Measurements from ENCODE around the gene LINGO1. TPM values are rescaled to one million over a fixed set of nuclear protein-coding genes. Genes with fewer than 3 reads are reported as not detected.

LINGO1 gene
- total and polyA plus RNA-seq, 5 donors from 2014 or later = not detected

DNA sequence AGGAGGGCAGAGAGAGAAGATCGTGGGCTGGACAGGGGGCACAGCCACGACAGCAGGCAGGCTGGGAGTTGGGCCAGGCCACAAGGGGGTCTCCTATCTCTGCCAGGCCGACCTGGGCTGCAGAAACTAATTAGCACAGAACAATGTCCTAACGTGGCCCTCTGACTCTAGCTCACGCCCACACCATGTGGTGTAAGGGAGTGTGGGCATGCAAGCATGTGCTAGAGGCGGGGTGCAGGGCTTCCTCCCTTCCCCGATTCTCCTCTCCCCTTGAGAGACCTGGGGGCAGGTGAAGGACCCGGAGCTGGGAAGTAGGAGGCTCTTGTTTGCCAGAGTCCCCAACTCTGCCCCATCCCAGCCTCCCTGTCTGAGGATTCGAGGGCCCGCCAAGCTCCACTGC is 65.5 kb downstream of the LINGO1 start:
- Histone ChIP-seq H3K27ac (ENCODE audit: insufficient read depth, low read length, poor library complexity, severe bottlenecking) (no peak overlapping the region), H3K4me1 (ENCODE audit: control insufficient read depth, insufficient read depth, low read length, poor library complexity, severe bottlenecking) (no peaks in the 10 kb centered on the region), H3K4me3 (ENCODE audit: low read depth, low read length) (no peak overlapping the region), H3K36me3 (ENCODE audit: control insufficient read depth, insufficient read depth, low read length) (no peaks in the 10 kb centered on the region), H3K27me3 (ENCODE audit: control insufficient read depth, insufficient read depth, low read length) (no peaks in the 10 kb centered on the region), H3K9me3 (ENCODE audit: control insufficient read depth in 2 of 2, low read length in 2 of 2) (no peaks in the 10 kb centered on the region)
- peaks cover 0 to 1% (median 0%) of the 10 kb centered on the region in 7 donors for H3K9me3 Mint-ChIP-seq
- H3K4me3 Mint-ChIP-seq = no peak overlapping the region
- DNase-seq (no peak), ATAC-seq (ENCODE audit: low read depth in 2 of 2) (no peak)
- no peak overlapping the region for H3K27ac Mint-ChIP-seq
- H3K27me3 Mint-ChIP-seq = peaks cover 5% of the 10 kb centered on the region
- no peaks in the 10 kb centered on the region for H3K4me1 Mint-ChIP-seq
- no peaks in the 10 kb centered on the region for H3K36me3 Mint-ChIP-seq

DNA sequence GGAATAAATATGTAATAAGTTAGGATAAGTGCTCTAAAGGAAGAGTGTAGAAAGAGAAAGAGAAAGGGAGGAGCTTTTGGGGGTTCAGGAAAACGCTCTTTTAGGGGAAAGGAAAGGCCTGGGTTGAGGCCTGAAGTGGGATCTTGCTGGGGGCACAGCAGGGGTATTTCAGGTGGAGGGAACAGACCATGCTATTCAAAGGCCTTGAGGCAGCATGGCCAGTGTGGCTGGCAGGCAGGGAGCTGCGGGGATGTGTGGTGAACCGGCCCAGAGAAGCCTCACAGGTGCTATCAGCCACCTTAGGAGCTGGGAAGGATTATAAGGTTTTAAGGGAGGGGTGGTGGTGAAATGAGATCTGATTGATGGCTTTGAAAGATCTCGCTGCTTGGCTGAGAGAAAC is 66.6 kb downstream of the LINGO1 start:
- ATAC-seq (ENCODE audit: low read depth in 2 of 2) (no peak), DNase-seq (no peak)
- no peaks in the 10 kb centered on the region for H3K4me1 Mint-ChIP-seq
- H3K36me3 Mint-ChIP-seq = no peaks in the 10 kb centered on the region
- H3K27ac ChIP-seq (ENCODE audit: insufficient read depth, low read length, poor library complexity, severe bottlenecking) = no peak overlapping the region
- peaks cover 0 to 1% (median 0%) of the 10 kb centered on the region in 7 donors for H3K9me3 Mint-ChIP-seq
- H3K36me3 ChIP-seq (ENCODE audit: control insufficient read depth, insufficient read depth, low read length) = no peaks in the 10 kb centered on the region
- H3K4me3 ChIP-seq (ENCODE audit: low read depth, low read length) = no peak overlapping the region
- H3K9me3 ChIP-seq (ENCODE audit: control insufficient read depth in 2 of 2, low read length in 2 of 2) = no peaks in the 10 kb centered on the region
- no peaks in the 10 kb centered on the region for H3K4me1 ChIP-seq (ENCODE audit: control insufficient read depth, insufficient read depth, low read length, poor library complexity, severe bottlenecking)
- H3K27me3 Mint-ChIP-seq = peaks cover 4% of the 10 kb centered on the region
- no peaks in the 10 kb centered on the region for H3K27me3 ChIP-seq (ENCODE audit: control insufficient read depth, insufficient read depth, low read length)
- H3K4me3 Mint-ChIP-seq = no peak overlapping the region
- H3K27ac Mint-ChIP-seq = peak overlapping the region in 1 of 3 donors; percentile 18

GRCh38 chr15:77565378-77565915 is 67.3 kb downstream of the LINGO1 start:
- Histone ChIP-seq H3K4me3 (ENCODE audit: low read depth, low read length) (no peak overlapping the region), H3K27ac (ENCODE audit: insufficient read depth, low read length, poor library complexity, severe bottlenecking) (no peak overlapping the region), H3K9me3 (ENCODE audit: control insufficient read depth in 2 of 2, low read length in 2 of 2) (no peaks in the 10 kb centered on the region), H3K4me1 (ENCODE audit: control insufficient read depth, insufficient read depth, low read length, poor library complexity, severe bottlenecking) (no peaks in the 10 kb centered on the region), H3K27me3 (ENCODE audit: control insufficient read depth, insufficient read depth, low read length) (no peaks in the 10 kb centered on the region), H3K36me3 (ENCODE audit: control insufficient read depth, insufficient read depth, low read length) (no peaks in the 10 kb centered on the region)
- Mint-ChIP-seq H3K27ac (peak overlapping the region in 1 of 3 donors; percentile 92), H3K27me3 (peaks cover 4% of the 10 kb centered on the region), H3K4me1 (no peaks in the 10 kb centered on the region), H3K9me3 (peaks cover 0 to 1% (median 0%) of the 10 kb centered on the region in 7 donors), H3K4me3 (no peak overlapping the region), H3K36me3 (no peaks in the 10 kb centered on the region)
- DNase-seq (no peak), ATAC-seq (ENCODE audit: low read depth in 2 of 2) (no peak)

DNA sequence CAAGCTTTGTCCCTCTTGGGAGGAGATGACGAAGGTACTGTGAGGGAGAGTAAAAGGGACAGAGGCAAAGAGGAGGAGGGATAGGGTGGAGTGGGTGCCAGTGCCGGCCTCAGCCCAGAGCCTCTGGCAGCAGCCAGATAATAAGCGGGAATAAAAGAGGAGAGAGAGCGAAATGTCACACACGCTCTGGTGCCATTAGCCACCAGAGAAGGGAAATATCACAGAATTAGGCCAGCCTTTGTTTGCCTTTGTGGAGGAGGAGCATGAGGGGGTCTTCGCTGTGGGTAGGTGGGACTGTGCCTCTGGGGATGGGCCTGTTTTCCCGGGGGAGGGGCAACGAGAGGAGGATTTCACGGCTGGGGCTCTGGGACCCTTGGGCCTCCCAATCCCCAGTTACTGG is 67.8 kb downstream of the LINGO1 start:
- Mint-ChIP-seq H3K27me3 (peaks cover 4% of the 10 kb centered on the region), H3K9me3 (peaks cover 0 to 1% (median 0%) of the 10 kb centered on the region in 7 donors), H3K4me1 (no peaks in the 10 kb centered on the region), H3K36me3 (no peaks in the 10 kb centered on the region), H3K27ac (no peak overlapping the region), H3K4me3 (no peak overlapping the region)
- ATAC-seq (ENCODE audit: low read depth in 2 of 2) = no peak
- DNase-seq = no peak
- no peaks in the 10 kb centered on the region for H3K27me3 ChIP-seq (ENCODE audit: control insufficient read depth, insufficient read depth, low read length)
- H3K9me3 ChIP-seq (ENCODE audit: control insufficient read depth in 2 of 2, low read length in 2 of 2) = no peaks in the 10 kb centered on the region
- no peak overlapping the region for H3K27ac ChIP-seq (ENCODE audit: insufficient read depth, low read length, poor library complexity, severe bottlenecking)
- no peak overlapping the region for H3K4me3 ChIP-seq (ENCODE audit: low read depth, low read length)
- H3K36me3 ChIP-seq (ENCODE audit: control insufficient read depth, insufficient read depth, low read length) = no peaks in the 10 kb centered on the region
- H3K4me1 ChIP-seq (ENCODE audit: control insufficient read depth, insufficient read depth, low read length, poor library complexity, severe bottlenecking) = no peaks in the 10 kb centered on the region

- DNase-seq (no peak), ATAC-seq (ENCODE audit: low read depth in 2 of 2) (no peak)
- Histone ChIP-seq H3K9me3 (ENCODE audit: control insufficient read depth in 2 of 2, low read length in 2 of 2) (no peaks in the 10 kb centered on the region), H3K4me3 (ENCODE audit: low read depth, low read length) (no peak overlapping the region), H3K36me3 (ENCODE audit: control insufficient read depth, insufficient read depth, low read length) (no peaks in the 10 kb centered on the region), H3K4me1 (ENCODE audit: control insufficient read depth, insufficient read depth, low read length, poor library complexity, severe bottlenecking) (no peaks in the 10 kb centered on the region), H3K27me3 (ENCODE audit: control insufficient read depth, insufficient read depth, low read length) (no peaks in the 10 kb centered on the region), H3K27ac (ENCODE audit: insufficient read depth, low read length, poor library complexity, severe bottlenecking) (no peak overlapping the region)
- no peaks in the 10 kb centered on the region for H3K27me3 Mint-ChIP-seq
- H3K9me3 Mint-ChIP-seq = peaks cover 0 to 1% (median 0%) of the 10 kb centered on the region in 7 donors
- no peak overlapping the region for H3K4me3 Mint-ChIP-seq
- no peaks in the 10 kb centered on the region for H3K4me1 Mint-ChIP-seq
- no peaks in the 10 kb centered on the region for H3K36me3 Mint-ChIP-seq
- H3K27ac Mint-ChIP-seq = no peak overlapping the region
These were observed 68.4 kb downstream of the LINGO1 start for GRCh38 chr15:77564341-77564740.

GRCh38 chr15:77563623-77564156 is 69.0 kb downstream of the LINGO1 start:
- H3K4me3 Mint-ChIP-seq = no peak overlapping the region
- Histone ChIP-seq H3K9me3 (ENCODE audit: control insufficient read depth in 2 of 2, low read length in 2 of 2) (no peaks in the 10 kb centered on the region), H3K27ac (ENCODE audit: insufficient read depth, low read length, poor library complexity, severe bottlenecking) (no peak overlapping the region), H3K4me3 (ENCODE audit: low read depth, low read length) (no peak overlapping the region), H3K4me1 (ENCODE audit: control insufficient read depth, insufficient read depth, low read length, poor library complexity, severe bottlenecking) (no peaks in the 10 kb centered on the region), H3K36me3 (ENCODE audit: control insufficient read depth, insufficient read depth, low read length) (no peaks in the 10 kb centered on the region), H3K27me3 (ENCODE audit: control insufficient read depth, insufficient read depth, low read length) (no peaks in the 10 kb centered on the region)
- H3K4me1 Mint-ChIP-seq = no peaks in the 10 kb centered on the region
- H3K9me3 Mint-ChIP-seq = peaks cover 0 to 3% (median 0%) of the 10 kb centered on the region in 7 donors
- ATAC-seq (ENCODE audit: low read depth in 2 of 2) (no peak), DNase-seq (no peak)
- no peak overlapping the region for H3K27ac Mint-ChIP-seq
- H3K36me3 Mint-ChIP-seq = no peaks in the 10 kb centered on the region
- H3K27me3 Mint-ChIP-seq = no peaks in the 10 kb centered on the region

Other genes with a start within 250 kb of the LINGO1 start
- 9.6 TPM for gene PEAK1, start 212.8 kb downstream of the LINGO1 start, total RNA-seq
- gene PEAK1, start 212.8 kb downstream of the LINGO1 start, polyA plus RNA-seq = 1 to 10 TPM in 2 of 4 donors, under 1 TPM in 2; 0.15 to 1.7 (median 0.94) TPM
- 25.0 TPM for gene HMG20A, start 212.0 kb downstream of the LINGO1 start, total RNA-seq
- 10 to 100 TPM; 24.4 to 32.3 (median 28.8) TPM for gene HMG20A, start 212.0 kb downstream of the LINGO1 start, polyA plus RNA-seq